Choroid plexus epithelial cell (primary cell): Measurements from ENCODE around the gene LCLAT1.
A peak's percentile ranks its signal among the peaks of the same experiment; 100 is the strongest.
"Not testable (repeated sequence)": the region's sequence is repeated elsewhere in the genome, so short reads cannot be mapped to it uniquely, and the experiment has no call there.

Source experiments
- DNase-seq: peaks from one replicate; pipeline ENCODE4 v3.0.0-alpha.2; 2010; ENCODE audit warnings: low read depth
- H3K4me3 ChIP-seq: 2 replicates; pipeline ENCODE4 v1.5.1; 2011; ENCODE audit warnings: low read depth, mild to moderate bottlenecking, control low read depth, low read length, moderate library complexity
- CTCF ChIP-seq: conservative IDR thresholded peaks from 2 replicates; pipeline ENCODE4 v1.5.1; 2011; ENCODE audit warnings: low read depth, mild to moderate bottlenecking, control low read depth, inconsistent platforms, low read length, moderate library complexity

LCLAT1 gene

GRCh38 chr2:30500699-30501098 is 53.7 kb downstream of the LCLAT1 start:
- no peak for DNase-seq

DNA sequence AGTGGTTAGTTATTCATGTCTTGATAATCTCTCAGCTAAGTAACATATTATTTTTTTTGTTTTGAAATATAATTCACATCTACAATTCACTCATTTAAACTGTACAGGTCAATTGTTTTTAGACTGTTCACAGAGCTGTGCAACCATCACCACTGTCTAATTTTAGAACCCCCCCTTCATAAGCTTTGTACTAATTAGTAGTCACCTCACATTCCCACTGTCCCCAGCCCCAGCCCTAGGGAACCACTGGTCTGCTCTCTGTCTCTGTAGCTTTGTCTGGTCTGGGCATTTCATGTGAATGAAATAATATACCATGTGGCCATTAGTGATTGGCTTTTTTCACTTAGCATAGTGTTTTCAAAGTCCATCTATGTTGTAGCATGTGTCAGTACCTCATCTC is 55.3 kb downstream of the LCLAT1 start:
- no peak for DNase-seq
- TF ChIP-seq CTCF = no peak
- no peak overlapping the region for H3K4me3 ChIP-seq

More at GRCh38 chr2:30500699-30501098, 53.7 kb downstream of the LCLAT1 start:
- TF ChIP-seq CTCF = no peak
- no peak overlapping the region for H3K4me3 ChIP-seq

DNA sequence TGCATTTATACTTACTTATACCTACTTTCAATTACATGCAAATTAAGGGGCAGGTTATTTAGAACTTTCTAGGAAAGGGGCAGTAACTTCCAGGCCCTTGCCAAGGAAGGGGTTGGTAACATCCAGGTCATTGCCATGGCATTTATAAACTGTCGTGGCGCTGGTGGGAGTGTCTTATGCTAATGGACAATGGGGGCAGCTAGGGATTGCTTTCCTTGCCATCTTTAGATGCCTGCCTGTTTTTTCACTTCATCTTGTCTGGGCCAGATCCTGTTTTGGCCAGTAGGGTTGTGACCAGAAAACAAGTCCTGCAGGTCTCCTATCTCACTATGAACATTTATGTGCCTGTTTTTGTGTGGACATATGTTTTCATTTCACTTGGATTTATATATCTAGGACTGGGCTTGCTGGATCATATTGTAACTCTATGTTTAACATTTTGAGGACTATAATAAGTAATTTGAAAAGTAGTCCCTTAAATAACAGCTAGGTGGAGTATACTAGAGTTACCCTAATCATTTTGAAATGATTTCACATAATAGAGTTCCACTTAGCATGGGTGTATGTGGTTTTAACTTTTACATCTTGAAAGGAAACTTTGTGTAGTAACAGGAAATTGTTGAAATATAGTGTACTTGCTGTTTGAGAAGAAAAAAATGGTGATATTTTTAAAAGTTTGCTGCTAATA is 56.1 kb downstream of the LCLAT1 start:
- H3K4me3 ChIP-seq = no peak overlapping the region
- DNase-seq = peak; percentile 39
- peak; percentile 34 for TF ChIP-seq CTCF

DNA sequence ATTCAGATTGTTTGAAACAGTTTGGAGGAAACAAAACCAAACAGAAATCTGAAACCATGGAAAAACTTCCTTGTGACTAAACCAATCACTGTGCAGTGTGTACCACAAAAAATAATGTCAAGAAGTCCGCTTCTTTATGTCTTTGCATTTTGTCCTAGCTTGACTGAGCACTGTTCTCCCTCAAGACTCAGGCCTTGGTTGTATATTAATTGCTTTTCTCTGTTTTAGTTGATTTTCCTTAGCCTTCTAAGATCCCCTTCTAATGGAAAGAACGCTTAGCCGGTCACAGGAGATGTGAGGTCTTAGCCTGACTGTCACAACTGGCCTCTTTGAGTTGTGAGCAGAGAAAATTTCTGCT is 56.6 kb downstream of the LCLAT1 start:
- no peak overlapping the region for H3K4me3 ChIP-seq
- no peak for DNase-seq
- no peak for TF ChIP-seq CTCF

- H3K4me3 ChIP-seq = no peak overlapping the region
- no peak for DNase-seq
- no peak for TF ChIP-seq CTCF
Observed at GRCh38 chr2:30504731-30505130, 57.7 kb downstream of the LCLAT1 start.

GRCh38 chr2:30505500-30506180 is 58.6 kb downstream of the LCLAT1 start:
- no peak for TF ChIP-seq CTCF
- DNase-seq = no peak
- no peak overlapping the region for H3K4me3 ChIP-seq

DNA sequence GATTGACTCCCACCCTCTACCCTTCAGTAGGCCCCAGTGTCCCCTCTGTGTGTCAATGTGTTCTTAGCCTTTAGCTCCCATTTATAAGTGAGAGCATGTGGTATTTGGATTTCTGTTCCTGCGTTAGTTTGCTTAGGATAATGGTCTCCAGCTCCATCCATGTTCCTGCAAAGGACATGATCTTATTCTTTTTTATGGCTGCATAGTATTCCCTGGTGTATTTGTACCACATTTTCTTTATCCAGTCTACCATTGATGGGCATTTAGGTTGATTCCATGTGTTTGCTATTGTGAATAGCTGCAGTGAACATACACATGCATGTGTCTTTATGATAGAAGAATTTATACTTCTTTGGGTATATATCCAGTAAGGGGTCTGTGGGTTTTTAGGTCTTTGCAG is 60.4 kb downstream of the LCLAT1 start:
- DNase-seq, H3K4me3 ChIP-seq: not testable (repeated sequence)
